Activated CD8-positive, alpha-beta memory T cell treated with anti-CD3 and anti-CD28 coated beads for 4 hours (primary cell): Measurements from ENCODE around the gene ADD3.

Source experiments
- DNase-seq, 2 donors: peaks; one replicate each; pipeline ENCODE4 v3.0.0-alpha.2; 2020; ENCODE audit warnings: low read depth in 2 of 2

Gene ADD3

GRCh38 chr10:110007701-110008517, at the start of gene ADD3:
Gene ADD3, plus strand, starts transcription at chr10:110007984. Its CDS starts 92,670 bp downstream, at chr10:110100654.
- peak; percentile 87 to 89 for DNase-seq

DNA sequence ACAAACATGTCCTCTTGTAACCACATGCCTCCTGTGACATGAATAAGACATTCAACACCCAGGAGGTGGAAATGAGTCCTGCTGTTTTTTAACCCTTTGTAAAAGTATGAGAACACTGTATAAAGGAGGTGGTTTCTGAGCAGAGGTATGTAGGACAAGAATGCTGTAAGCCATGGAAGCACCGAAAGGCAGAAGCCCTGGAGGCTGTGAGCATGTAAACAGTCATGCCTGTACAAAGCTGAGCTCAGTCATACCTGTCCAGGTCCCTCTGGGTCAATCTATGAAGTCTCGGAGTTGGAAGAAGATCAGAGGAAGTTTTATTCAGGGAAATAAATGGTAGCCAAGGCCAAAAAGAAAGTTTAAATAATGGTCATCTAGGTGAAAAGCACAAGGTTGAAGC, 49.7 kb upstream of the ADD3 start:
- no peak for DNase-seq

DNA sequence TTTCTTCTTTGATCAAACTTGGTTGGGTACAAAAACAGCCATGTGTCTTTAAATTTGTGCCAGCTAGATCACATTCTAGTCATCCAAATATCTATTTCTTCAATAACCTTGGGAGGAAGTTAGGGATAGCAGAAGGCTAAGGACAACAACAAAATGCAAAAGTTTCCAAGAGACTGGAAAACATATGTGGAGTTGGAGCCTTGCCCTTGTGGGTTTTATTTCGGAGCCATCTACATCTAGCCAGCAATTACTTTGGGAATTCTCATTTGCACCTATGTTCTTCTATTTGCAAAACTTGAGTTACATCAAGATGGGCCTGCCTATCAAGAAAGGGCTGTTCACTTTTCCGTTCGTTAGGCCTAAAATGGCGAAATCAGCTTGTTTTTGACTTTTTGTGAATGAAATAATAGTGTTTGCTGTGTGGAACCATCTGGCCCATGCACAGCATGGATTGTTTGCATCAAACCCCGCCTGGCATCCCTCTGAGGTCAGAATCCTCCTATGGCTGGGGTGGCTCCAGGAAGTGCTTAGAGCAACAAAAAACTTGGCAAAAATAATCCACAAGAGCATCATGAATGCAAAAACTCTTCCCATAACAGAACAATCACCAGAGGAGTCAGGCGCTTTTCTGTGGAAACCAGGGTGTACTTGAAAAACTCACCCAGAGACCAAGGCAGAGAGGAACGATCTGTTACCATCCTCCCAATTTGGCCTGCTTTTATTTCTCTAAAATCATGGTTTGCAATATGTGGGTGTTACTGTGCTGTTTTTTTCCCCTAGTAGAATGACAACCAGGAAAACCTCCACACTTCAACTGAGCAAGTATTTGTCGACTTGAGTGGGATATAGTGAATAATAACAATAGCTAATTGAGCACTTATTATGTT, 48.3 kb upstream of the ADD3 start:
- DNase-seq, result no peak

GRCh38 chr10:109960682-109961081, 47.1 kb upstream of the ADD3 start:
- DNase-seq, result no peak

- DNase-seq, result no peak
Observed at GRCh38 chr10:109961174-109962001, 46.4 kb upstream of the ADD3 start.

- no peak for DNase-seq
Observed at GRCh38 chr10:109962247-109962646, 45.5 kb upstream of the ADD3 start.

DNA sequence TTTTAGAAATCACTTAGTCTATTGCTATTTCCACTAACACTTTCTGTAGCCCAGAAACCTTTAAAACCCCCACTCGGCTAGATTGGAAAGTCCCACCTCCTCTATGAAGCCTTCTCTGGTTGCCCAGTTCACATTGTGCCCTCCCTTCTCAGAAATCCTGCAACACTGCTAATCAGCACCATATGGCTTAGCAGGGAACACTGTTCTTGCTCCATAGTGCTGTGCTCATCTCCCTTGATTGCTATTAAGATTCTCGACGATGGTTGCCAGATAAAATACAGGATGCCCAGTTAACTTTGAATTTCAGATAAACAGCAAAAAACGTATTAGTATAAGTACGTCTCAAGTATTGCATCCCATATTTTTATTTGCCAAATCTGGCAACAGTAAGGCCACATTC, 44.3 kb upstream of the ADD3 start:
- DNase-seq, result no peak

DNA sequence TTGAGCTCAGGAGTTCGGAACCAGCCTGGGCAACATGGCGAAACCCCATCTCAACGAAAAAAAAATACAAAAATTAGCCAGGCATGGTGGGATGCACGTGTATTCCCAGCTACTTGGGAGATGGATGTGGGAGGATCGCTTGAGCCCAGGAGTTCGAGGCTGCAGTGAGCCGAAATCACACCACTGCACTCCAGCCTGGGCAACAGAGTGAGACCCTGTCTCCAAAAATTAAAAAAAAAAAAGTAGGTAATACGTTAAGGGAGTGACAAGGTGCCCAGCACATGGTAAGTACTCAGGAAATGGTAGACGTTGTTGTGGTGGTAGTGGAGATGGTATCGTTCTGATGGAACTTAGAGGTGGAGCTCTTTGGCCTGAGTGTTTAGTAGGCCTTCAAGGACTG, 43.5 kb upstream of the ADD3 start:
- DNase-seq, result no peak

- no peak for DNase-seq
Observed at GRCh38 chr10:109966961-109967738, 40.6 kb upstream of the ADD3 start.

GRCh38 chr10:109967739-109968088, 40.1 kb upstream of the ADD3 start:
- no peak for DNase-seq

DNA sequence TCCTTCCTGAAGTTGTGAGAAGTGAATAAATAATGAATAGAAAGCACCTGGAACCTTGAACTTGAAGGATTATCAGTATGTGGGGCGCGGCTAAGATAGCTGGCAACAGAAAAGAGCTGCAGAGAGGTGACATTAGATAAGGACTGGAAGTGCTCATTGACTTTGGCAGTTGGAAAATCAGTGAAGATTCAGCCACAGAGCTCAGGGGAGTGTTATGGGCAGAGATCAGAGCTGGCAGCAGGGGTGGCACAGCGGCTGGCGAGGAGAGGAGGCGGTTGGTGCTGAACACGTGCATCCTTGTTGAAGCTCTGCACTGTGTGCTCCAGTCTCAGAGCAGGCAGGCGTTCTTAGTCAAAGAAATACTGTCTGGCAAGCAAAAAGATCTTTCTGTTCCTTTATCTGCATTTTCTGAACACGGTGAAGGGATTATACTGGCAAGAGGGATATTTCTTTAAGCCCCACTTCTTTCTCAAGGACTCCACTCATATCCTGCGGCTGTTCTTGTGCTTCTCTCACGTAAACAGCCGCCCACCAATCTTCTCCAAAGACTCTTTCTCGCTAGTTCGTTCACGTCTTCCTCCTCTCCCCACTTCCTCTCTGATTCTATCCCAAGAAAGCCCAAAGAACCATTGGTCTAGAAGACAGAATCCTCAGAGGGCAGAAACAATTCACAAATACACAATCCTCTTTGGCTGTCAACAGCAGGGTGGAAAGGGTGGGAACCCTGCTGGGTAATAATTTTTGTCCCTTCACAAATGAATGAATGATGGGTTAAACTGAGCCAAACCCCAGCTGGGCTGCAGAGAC, 38.6 kb upstream of the ADD3 start:
- DNase-seq, result no peak

- DNase-seq, result no peak
Observed at GRCh38 chr10:109969760-109970346, 37.9 kb upstream of the ADD3 start.

- DNase-seq, result no peak
Observed at GRCh38 chr10:109971634-109972033, 36.1 kb upstream of the ADD3 start.

DNA sequence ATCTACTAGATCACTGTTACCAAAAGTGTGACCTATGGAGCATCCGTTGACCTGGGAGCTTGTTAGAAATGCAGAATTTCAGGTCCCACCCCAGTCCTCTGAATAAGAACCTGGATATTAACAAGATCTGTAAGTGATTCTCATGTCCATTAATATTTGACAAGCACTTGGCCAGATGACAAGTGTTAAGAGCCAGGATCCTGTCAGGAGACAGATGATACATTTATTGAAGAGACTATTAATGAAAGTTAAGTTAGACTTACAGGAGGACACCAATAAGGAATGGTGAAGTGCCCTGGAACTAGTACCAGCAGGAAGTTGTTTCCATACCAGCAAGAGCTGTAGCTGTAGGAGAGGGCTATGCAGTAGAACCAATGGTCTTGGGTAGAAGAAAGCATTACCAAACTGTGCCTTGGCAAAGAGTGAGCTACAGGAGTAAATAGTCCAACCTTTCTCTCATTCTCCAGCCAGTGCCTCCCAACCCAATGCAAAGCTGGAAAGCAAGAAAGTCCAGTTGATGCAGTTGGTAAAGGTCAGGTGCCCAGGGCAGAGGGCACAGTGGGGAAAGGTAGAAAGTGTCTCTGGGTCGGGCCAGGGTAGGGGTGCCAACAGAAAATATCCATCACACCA, 35.3 kb upstream of the ADD3 start:
- no peak for DNase-seq

- DNase-seq, result no peak
Observed at GRCh38 chr10:109973326-109973829, 34.4 kb upstream of the ADD3 start.

- DNase-seq, result no peak
Observed at GRCh38 chr10:109974504-109975191, 33.1 kb upstream of the ADD3 start.

DNA sequence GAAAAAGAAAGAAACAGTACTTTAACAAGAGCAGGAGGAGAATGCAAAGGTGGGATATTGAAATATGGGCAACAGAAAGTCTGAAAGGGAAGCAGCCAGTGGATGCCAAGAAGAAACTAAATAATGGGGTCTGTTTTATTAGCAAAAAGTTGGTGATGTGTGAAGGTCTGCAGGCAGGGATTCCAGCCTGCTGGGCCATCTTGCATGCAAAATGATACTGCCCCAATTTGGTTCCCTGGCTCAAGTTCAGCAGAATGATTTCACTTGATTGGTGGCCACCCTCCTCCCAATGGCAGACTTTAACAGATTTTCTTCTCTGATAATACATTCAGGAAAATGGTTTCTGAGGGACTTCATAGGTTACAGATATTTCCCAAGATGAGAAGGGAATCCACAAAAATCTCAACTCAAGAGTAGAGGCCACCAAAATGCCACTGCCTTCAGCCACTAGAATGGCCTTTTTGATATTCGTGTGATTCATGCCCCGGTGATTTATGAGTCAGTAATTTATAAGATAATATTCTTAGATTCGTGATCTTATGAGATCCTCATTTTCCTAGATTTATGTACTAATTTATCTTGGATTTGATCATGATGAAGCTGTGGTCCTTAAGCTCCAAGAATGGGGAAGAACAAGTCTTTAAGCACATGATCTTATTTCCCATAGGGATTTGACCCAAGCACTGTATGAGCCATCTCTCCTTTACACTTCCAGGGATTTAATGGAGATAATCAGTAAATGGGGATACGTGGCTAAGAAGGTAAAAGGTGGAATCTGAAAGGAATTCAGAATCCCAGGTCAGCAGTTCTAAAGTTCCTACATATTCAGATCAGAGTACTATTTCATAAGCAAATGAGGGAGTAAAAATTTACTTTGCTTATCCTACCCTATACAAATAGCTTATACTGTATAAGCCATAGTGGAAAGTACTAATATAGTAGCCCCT, 32.3 kb upstream of the ADD3 start:
- no peak for DNase-seq

DNA sequence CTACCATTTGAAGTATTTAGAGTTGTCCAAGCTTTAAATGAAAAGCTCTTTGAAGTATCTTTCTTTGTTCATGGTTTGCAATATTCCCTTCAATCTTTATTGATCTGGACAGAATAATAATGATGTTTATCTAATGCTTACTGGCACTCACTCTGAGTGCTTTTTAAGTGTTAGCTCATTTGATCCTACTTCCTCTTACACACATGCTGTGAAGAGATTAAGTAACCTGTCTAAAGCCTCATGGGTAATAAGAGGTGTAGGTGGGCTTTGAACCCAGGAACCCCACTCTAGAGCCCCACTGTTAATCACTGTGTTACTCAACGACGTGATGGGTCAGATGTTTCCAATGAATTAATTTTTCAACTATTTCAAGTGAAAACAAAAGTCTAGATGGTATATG, 31.1 kb upstream of the ADD3 start:
- no peak for DNase-seq
